ENCODE data around the gene NOL8.

NOL8 gene

GRCh38 chr9:92295240-92295790, 29.8 kb downstream of the NOL8 start:
- no peak overlapping the region for H3K4me2 ChIP-seq (ENCODE audit: insufficient read depth, low read length, poor library complexity, severe bottlenecking)
- H3K79me1 ChIP-seq (ENCODE audit: low read depth, low read length), result peaks cover 3% of the 10 kb centered on the region
- H3K4ac ChIP-seq (ENCODE audit: low read length), result no peak overlapping the region
- H3K36me3 ChIP-seq (replicated peaks in 1 of 2; ENCODE audit: control insufficient read depth in 2 of 2, insufficient read depth in 2 of 2, low read length in 2 of 2), result peaks cover 7 to 57% of the 10 kb centered on the region in 2 donors
- no peaks in the 10 kb centered on the region for H3K27me3 ChIP-seq (ENCODE audit: control insufficient read depth in 3 of 3, insufficient read depth in 3 of 3, low read depth in 1 of 3, low read length in 3 of 3)
- H4K91ac ChIP-seq (ENCODE audit: low read depth, low read length, poor library complexity), result no peak overlapping the region
- H2BK5ac ChIP-seq (ENCODE audit: low read length), result no peak overlapping the region
- H3K14ac ChIP-seq (ENCODE audit: low read length), result no peak overlapping the region
- H2BK15ac ChIP-seq (ENCODE audit: low read length), result no peak overlapping the region
- H3K23ac ChIP-seq (ENCODE audit: low read depth, low read length, poor library complexity), result no peak overlapping the region
- H4K8ac ChIP-seq (ENCODE audit: low read depth, low read length), result no peak overlapping the region
- peaks cover 0 to 5% of the 10 kb centered on the region in 2 donors for H3K9me3 ChIP-seq (replicated peaks in 1 of 2; ENCODE audit: control insufficient read depth in 2 of 2, insufficient read depth in 1 of 2, low read depth in 1 of 2, low read length in 2 of 2)
- no peak overlapping the region for H2AK5ac ChIP-seq (ENCODE audit: low read depth, low read length)
- no peak overlapping the region for H3K9ac ChIP-seq (ENCODE audit: low read depth, low read length, poor library complexity)
- no peak overlapping the region for H2AFZ ChIP-seq (ENCODE audit: low read length)
- H3K27ac ChIP-seq (replicated peaks; ENCODE audit: low read length), result no peak overlapping the region
- H3K4me3 ChIP-seq (ENCODE audit: low read length in 2 of 2), result no peak overlapping the region
- no peak overlapping the region for H2BK12ac ChIP-seq (ENCODE audit: low read length)
- H3K4me1 ChIP-seq (ENCODE audit: control insufficient read depth in 2 of 2, insufficient read depth in 1 of 2, low read depth in 1 of 2, low read length in 2 of 2), result peaks cover 7 to 9% of the 10 kb centered on the region in 2 donors
- DNase-seq (ENCODE audit: low spot score), result no peak
- no CpG with 5 or more reads among the region's 7 CpGs for WGBS, 2 donors (ENCODE audit: extremely low coverage in 2 of 2, insufficient read length in 2 of 2, insufficient replicate concordance in 1 of 2)
- no peak overlapping the region for H3K18ac ChIP-seq (ENCODE audit: low read length)
- no peak overlapping the region for H2BK120ac ChIP-seq (ENCODE audit: low read depth, low read length)

DNA sequence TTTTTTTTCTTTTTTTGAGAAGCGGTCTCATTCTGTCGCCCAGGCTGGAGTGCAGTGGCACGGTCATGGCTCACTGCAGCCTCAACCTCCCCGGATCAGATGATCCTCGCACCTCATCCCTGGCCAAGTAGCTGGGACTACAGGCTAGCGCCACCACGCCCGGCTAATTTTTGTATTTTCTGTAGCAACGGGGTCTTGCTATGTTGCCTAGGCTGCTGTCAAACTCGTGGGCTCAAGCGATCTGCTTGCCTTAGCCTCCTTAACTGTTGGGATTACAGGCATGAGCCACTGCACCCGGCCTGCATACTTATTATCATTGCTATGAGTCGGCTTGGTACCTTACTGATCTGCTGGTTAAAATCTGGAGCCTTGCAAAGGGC, 30.9 kb downstream of the NOL8 start:
- peaks cover 7 to 58% of the 10 kb centered on the region in 2 donors for H3K36me3 ChIP-seq (replicated peaks in 1 of 2; ENCODE audit: control insufficient read depth in 2 of 2, insufficient read depth in 2 of 2, low read length in 2 of 2)
- peak overlapping the region; percentile 69 for H3K4me2 ChIP-seq (ENCODE audit: insufficient read depth, low read length, poor library complexity, severe bottlenecking)
- H2AFZ ChIP-seq (ENCODE audit: low read length), result peak overlapping the region; percentile 71
- H3K27me3 ChIP-seq (ENCODE audit: control insufficient read depth in 3 of 3, insufficient read depth in 3 of 3, low read depth in 1 of 3, low read length in 3 of 3), result no peaks in the 10 kb centered on the region
- H2BK15ac ChIP-seq (ENCODE audit: low read length), result no peak overlapping the region
- no peak overlapping the region for H2BK120ac ChIP-seq (ENCODE audit: low read depth, low read length)
- H3K4me1 ChIP-seq (ENCODE audit: control insufficient read depth in 2 of 2, insufficient read depth in 1 of 2, low read depth in 1 of 2, low read length in 2 of 2), result peaks cover 7 to 9% of the 10 kb centered on the region in 2 donors
- H3K14ac ChIP-seq (ENCODE audit: low read length), result no peak overlapping the region
- H3K18ac ChIP-seq (ENCODE audit: low read length), result no peak overlapping the region
- H2AK5ac ChIP-seq (ENCODE audit: low read depth, low read length), result peak overlapping the region; percentile 68
- no peak overlapping the region for H2BK5ac ChIP-seq (ENCODE audit: low read length)
- no peak for DNase-seq (ENCODE audit: low spot score)
- H4K8ac ChIP-seq (ENCODE audit: low read depth, low read length), result no peak overlapping the region
- H3K79me1 ChIP-seq (ENCODE audit: low read depth, low read length), result peaks cover 3% of the 10 kb centered on the region
- H3K27ac ChIP-seq (replicated peaks; ENCODE audit: low read length), result no peak overlapping the region
- peak overlapping the region; percentile 85 for H4K91ac ChIP-seq (ENCODE audit: low read depth, low read length, poor library complexity)
- H3K4me3 ChIP-seq (ENCODE audit: low read length in 2 of 2), result peak overlapping the region in 1 of 2 donors; percentile 72
- peaks cover 0 to 9% of the 10 kb centered on the region in 2 donors for H3K9me3 ChIP-seq (replicated peaks in 1 of 2; ENCODE audit: control insufficient read depth in 2 of 2, insufficient read depth in 1 of 2, low read depth in 1 of 2, low read length in 2 of 2)
- no peak overlapping the region for H3K4ac ChIP-seq (ENCODE audit: low read length)
- no CpG with 5 or more reads among the region's 13 CpGs for WGBS, 2 donors (ENCODE audit: extremely low coverage in 2 of 2, insufficient read length in 2 of 2, insufficient replicate concordance in 1 of 2)
- H3K23ac ChIP-seq (ENCODE audit: low read depth, low read length, poor library complexity), result no peak overlapping the region
- H3K9ac ChIP-seq (ENCODE audit: low read depth, low read length, poor library complexity), result peak overlapping the region; percentile 67
- H2BK12ac ChIP-seq (ENCODE audit: low read length), result no peak overlapping the region

- DNase-seq (ENCODE audit: low spot score), result peak; percentile 98
- no peak within 1 kb of the TSS for H2BK120ac ChIP-seq (ENCODE audit: low read depth, low read length)
- H4K8ac ChIP-seq (ENCODE audit: low read depth, low read length), result no peak within 1 kb of the TSS
- H3K23ac ChIP-seq (ENCODE audit: low read depth, low read length, poor library complexity), result peak within 1 kb of the TSS; percentile 98
- peak within 1 kb of the TSS; percentile 71 for H2AFZ ChIP-seq (ENCODE audit: low read length)
- no peak within 1 kb of the TSS for H3K14ac ChIP-seq (ENCODE audit: low read length)
- H3K27ac ChIP-seq (replicated peaks; ENCODE audit: low read length), result peak within 1 kb of the TSS; percentile 59
- peak within 1 kb of the TSS; percentile 91 for H3K18ac ChIP-seq (ENCODE audit: low read length)
- peak within 1 kb of the TSS; percentile 72 to 94 for H3K4me3 ChIP-seq (ENCODE audit: low read length in 2 of 2)
- no peak within 1 kb of the TSS for H3K4ac ChIP-seq (ENCODE audit: low read length)
- H3K79me1 ChIP-seq (ENCODE audit: low read depth, low read length), result peaks cover 3% of the 10 kb centered on the region
- no CpG with 5 or more reads among the region's 63 CpGs for WGBS, 2 donors (ENCODE audit: extremely low coverage in 2 of 2, insufficient read length in 2 of 2, insufficient replicate concordance in 1 of 2)
- H3K4me1 ChIP-seq (ENCODE audit: control insufficient read depth in 2 of 2, insufficient read depth in 1 of 2, low read depth in 1 of 2, low read length in 2 of 2), result peaks cover 7 to 9% of the 10 kb centered on the region in 2 donors
- peak within 1 kb of the TSS; percentile 69 for H3K4me2 ChIP-seq (ENCODE audit: insufficient read depth, low read length, poor library complexity, severe bottlenecking)
- H2AK5ac ChIP-seq (ENCODE audit: low read depth, low read length), result peak within 1 kb of the TSS; percentile 68
- H4K91ac ChIP-seq (ENCODE audit: low read depth, low read length, poor library complexity), result peak within 1 kb of the TSS; percentile 85
- H3K9ac ChIP-seq (ENCODE audit: low read depth, low read length, poor library complexity), result peak within 1 kb of the TSS; percentile 78
- peaks cover 6 to 58% of the 10 kb centered on the region in 2 donors for H3K36me3 ChIP-seq (replicated peaks in 1 of 2; ENCODE audit: control insufficient read depth in 2 of 2, insufficient read depth in 2 of 2, low read length in 2 of 2)
- peaks cover 0 to 9% of the 10 kb centered on the region in 2 donors for H3K9me3 ChIP-seq (replicated peaks in 1 of 2; ENCODE audit: control insufficient read depth in 2 of 2, insufficient read depth in 1 of 2, low read depth in 1 of 2, low read length in 2 of 2)
- H2BK5ac ChIP-seq (ENCODE audit: low read length), result no peak within 1 kb of the TSS
- no peaks in the 10 kb centered on the region for H3K27me3 ChIP-seq (ENCODE audit: control insufficient read depth in 3 of 3, insufficient read depth in 3 of 3, low read depth in 1 of 3, low read length in 3 of 3)
- H2BK15ac ChIP-seq (ENCODE audit: low read length), result no peak within 1 kb of the TSS
- no peak within 1 kb of the TSS for H2BK12ac ChIP-seq (ENCODE audit: low read length)
These were observed 31.5 kb downstream of the NOL8 start, which contains the start of gene IARS1 for GRCh38 chr9:92293452-92294296. Gene IARS1 (minus strand): TSS chr9:92293697. CDS start chr9:92289419, 4,278 bp downstream.

- Histone ChIP-seq H2AK5ac (ENCODE audit: low read depth, low read length) (no peak overlapping the region), H3K18ac (ENCODE audit: low read length) (no peak overlapping the region), H3K4me1 (ENCODE audit: control insufficient read depth in 2 of 2, insufficient read depth in 1 of 2, low read depth in 1 of 2, low read length in 2 of 2) (peaks cover 7 to 9% of the 10 kb centered on the region in 2 donors), H3K4me2 (ENCODE audit: insufficient read depth, low read length, poor library complexity, severe bottlenecking) (peak overlapping the region; percentile 36), H3K27ac (replicated peaks; ENCODE audit: low read length) (no peak overlapping the region), H2BK12ac (ENCODE audit: low read length) (no peak overlapping the region), H3K79me1 (ENCODE audit: low read depth, low read length) (peaks cover 3% of the 10 kb centered on the region), H3K23ac (ENCODE audit: low read depth, low read length, poor library complexity) (no peak overlapping the region), H4K8ac (ENCODE audit: low read depth, low read length) (no peak overlapping the region), H2BK120ac (ENCODE audit: low read depth, low read length) (no peak overlapping the region), H3K27me3 (ENCODE audit: control insufficient read depth in 3 of 3, insufficient read depth in 3 of 3, low read depth in 1 of 3, low read length in 3 of 3) (no peaks in the 10 kb centered on the region), H3K9ac (ENCODE audit: low read depth, low read length, poor library complexity) (no peak overlapping the region), H3K14ac (ENCODE audit: low read length) (no peak overlapping the region), H2AFZ (ENCODE audit: low read length) (peak overlapping the region; percentile 71), H3K4me3 (ENCODE audit: low read length in 2 of 2) (peak overlapping the region; percentile 14 to 72), H3K9me3 (replicated peaks in 1 of 2; ENCODE audit: control insufficient read depth in 2 of 2, insufficient read depth in 1 of 2, low read depth in 1 of 2, low read length in 2 of 2) (peaks cover 0 to 9% of the 10 kb centered on the region in 2 donors), H3K4ac (ENCODE audit: low read length) (no peak overlapping the region), H3K36me3 (replicated peaks in 1 of 2; ENCODE audit: control insufficient read depth in 2 of 2, insufficient read depth in 2 of 2, low read length in 2 of 2) (peaks cover 6 to 58% of the 10 kb centered on the region in 2 donors), H2BK5ac (ENCODE audit: low read length) (no peak overlapping the region), H2BK15ac (ENCODE audit: low read length) (no peak overlapping the region), H4K91ac (ENCODE audit: low read depth, low read length, poor library complexity) (no peak overlapping the region)
- no CpG with 5 or more reads among the region's 5 CpGs for WGBS, 2 donors (ENCODE audit: extremely low coverage in 2 of 2, insufficient read length in 2 of 2, insufficient replicate concordance in 1 of 2)
- no peak for DNase-seq (ENCODE audit: low spot score)
These were observed 32.1 kb downstream of the NOL8 start for GRCh38 chr9:92293075-92293354.

Measured in neuronal stem cell (in vitro differentiated cells).